ENCODE data around the gene SLC46A2.

- no peak for TF ChIP-seq ZNF274 (IDR thresholded peaks at IDR 0.05; ENCODE audit: low read depth, low read length)
- TF ChIP-seq CTCF (IDR thresholded peaks at IDR 0.05 in 2 of 3, conservative IDR thresholded peaks at IDR 0.05 in 1 of 3; ENCODE audit: borderline replicate concordance in 1 of 3, insufficient read depth in 1 of 3, low read depth in 2 of 3, low read length in 2 of 3), result no peak
- no peak for TF ChIP-seq POLR2A (IDR thresholded peaks at IDR 0.05; ENCODE audit: borderline replicate concordance, extremely low read depth, insufficient read depth, insufficient read length)
Observed at GRCh38 chr9:112849363-112849922, 41.2 kb downstream of the SLC46A2 start.

Data from HCT116 (cell line).